HL-60 (cell line): ENCODE results near the gene C1orf167.

ENCODE experiments used
- DNase-seq, 2 experiments: peaks; one replicate each; pipeline ENCODE4 v3.0.0-alpha.2; 2010 to 2020; ENCODE audit warnings: low read depth in 1 of 2, low spot score in 1 of 2
- H3K27ac ChIP-seq: fragments of 250-450 bp; sonication (Bioruptor Pico); replicated peaks from 2 replicates; pipeline ENCODE4 v1.5.1; 2020; ENCODE audit warnings: mild to moderate bottlenecking, moderate library complexity
- H3K27me3 ChIP-seq: fragments of 250-450 bp; sonication (Bioruptor Pico); 2 replicates; pipeline ENCODE4 v1.5.1; 2021; ENCODE audit warnings: mild to moderate bottlenecking, moderate library complexity; ENCODE audit not compliant: insufficient read depth, poor library complexity, severe bottlenecking
- H3K4me3 ChIP-seq: replicated peaks from 2 replicates; pipeline ENCODE4 v1.5.1; 2011; ENCODE audit warnings: mild to moderate bottlenecking, control low read depth, low read length; ENCODE audit not compliant: insufficient read depth
- GABPA ChIP-seq: IDR thresholded peaks from 2 replicates; pipeline ENCODE4 v1.6.1; 2012; ENCODE audit warnings: low read depth
- POLR2AphosphoS5 ChIP-seq: IDR thresholded peaks from 2 replicates; pipeline ENCODE4 v1.6.1; 2012; ENCODE audit warnings: low read depth
- REST ChIP-seq: IDR thresholded peaks from 2 replicates; pipeline ENCODE4 v1.6.1; 2012; ENCODE audit warnings: low read depth; ENCODE audit not compliant: insufficient replicate concordance
- SPI1 ChIP-seq: IDR thresholded peaks from 2 replicates; pipeline ENCODE4 v1.6.1; 2012; ENCODE audit warnings: low read depth, mild to moderate bottlenecking, borderline replicate concordance
- TF ChIP-seq, protein P1 (sequence below): IDR thresholded peaks from one replicate; pipeline ENCODE4 v1.5.1; 2011; ENCODE audit warnings: low read length, control low read depth, inconsistent platforms; ENCODE audit not compliant: insufficient read depth

Gene C1orf167

GRCh38 chr1:11787251-11787803, 25.3 kb downstream of the C1orf167 start:
- DNase-seq = no peak
- Histone ChIP-seq H3K27ac (no peak overlapping the region), H3K27me3 (no peaks in the 10 kb centered on the region), H3K4me3 (no peak overlapping the region)
- TF ChIP-seq POLR2AphosphoS5 = no peak
- TF ChIP-seq, protein P1, sequence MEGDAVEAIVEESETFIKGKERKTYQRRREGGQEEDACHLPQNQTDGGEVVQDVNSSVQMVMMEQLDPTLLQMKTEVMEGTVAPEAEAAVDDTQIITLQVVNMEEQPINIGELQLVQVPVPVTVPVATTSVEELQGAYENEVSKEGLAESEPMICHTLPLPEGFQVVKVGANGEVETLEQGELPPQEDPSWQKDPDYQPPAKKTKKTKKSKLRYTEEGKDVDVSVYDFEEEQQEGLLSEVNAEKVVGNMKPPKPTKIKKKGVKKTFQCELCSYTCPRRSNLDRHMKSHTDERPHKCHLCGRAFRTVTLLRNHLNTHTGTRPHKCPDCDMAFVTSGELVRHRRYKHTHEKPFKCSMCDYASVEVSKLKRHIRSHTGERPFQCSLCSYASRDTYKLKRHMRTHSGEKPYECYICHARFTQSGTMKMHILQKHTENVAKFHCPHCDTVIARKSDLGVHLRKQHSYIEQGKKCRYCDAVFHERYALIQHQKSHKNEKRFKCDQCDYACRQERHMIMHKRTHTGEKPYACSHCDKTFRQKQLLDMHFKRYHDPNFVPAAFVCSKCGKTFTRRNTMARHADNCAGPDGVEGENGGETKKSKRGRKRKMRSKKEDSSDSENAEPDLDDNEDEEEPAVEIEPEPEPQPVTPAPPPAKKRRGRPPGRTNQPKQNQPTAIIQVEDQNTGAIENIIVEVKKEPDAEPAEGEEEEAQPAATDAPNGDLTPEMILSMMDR = no peak
- TF ChIP-seq GABPA = no peak
- TF ChIP-seq REST = no peak
- TF ChIP-seq SPI1 = no peak

DNA sequence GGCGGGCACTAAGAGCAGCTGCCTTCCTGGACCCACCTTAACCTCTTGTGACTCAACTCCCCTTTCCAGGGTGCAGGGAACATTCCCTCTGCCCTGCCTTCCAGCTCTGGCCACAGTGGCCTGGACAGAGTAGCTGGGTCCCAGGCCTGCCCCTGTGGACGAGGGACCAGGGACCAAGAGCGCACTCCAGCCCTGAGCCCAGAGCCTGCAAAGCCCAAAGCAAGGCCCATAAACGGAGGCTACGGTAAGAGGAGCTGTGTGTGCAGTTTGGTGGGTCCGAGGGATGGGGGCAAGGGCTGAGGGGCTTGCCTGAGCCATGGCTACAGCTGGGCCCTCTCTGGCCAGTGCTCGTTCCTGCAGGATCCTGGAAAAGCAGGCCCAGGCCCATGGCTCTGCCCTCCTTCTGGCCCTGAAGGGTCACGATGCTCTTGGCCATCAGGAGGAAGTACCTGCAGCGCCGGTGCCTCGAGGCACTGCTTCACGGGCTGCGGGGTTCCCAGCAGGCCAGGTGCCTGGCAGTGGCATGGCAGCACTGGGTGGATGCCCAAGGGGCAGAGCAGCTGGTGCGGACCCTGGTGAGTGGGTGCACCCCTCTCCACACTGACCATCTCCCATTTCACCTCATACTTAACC, 25.9 kb downstream of the C1orf167 start:
- DNase-seq = no peak
- no peak for TF ChIP-seq POLR2AphosphoS5
- TF ChIP-seq, protein P1 = no peak
- TF ChIP-seq SPI1 = no peak
- TF ChIP-seq REST = no peak
- TF ChIP-seq GABPA = no peak
- Histone ChIP-seq H3K4me3 (no peak overlapping the region), H3K27me3 (no peaks in the 10 kb centered on the region), H3K27ac (no peak overlapping the region)

- H3K27ac ChIP-seq = no peak overlapping the region
- no peak for DNase-seq
- no peak for TF ChIP-seq REST
- TF ChIP-seq SPI1 = no peak
- TF ChIP-seq, protein P1 = no peak
- TF ChIP-seq POLR2AphosphoS5 = no peak
- TF ChIP-seq GABPA = no peak
- no peak overlapping the region for H3K4me3 ChIP-seq
- no peaks in the 10 kb centered on the region for H3K27me3 ChIP-seq
Observed at GRCh38 chr1:11788549-11789053, 26.6 kb downstream of the C1orf167 start.
